BJ (cell line): ENCODE results near the gene CCDC183. TPM values are rescaled to one million over a fixed set of nuclear protein-coding genes. Genes with fewer than 3 reads are reported as not detected.

ENCODE experiments used
- CTCF ChIA-PET: fragments of 350-600 bp; formaldehyde crosslinking; extraction: SDS; loops from one replicate; lab custom pipeline; 2021; ENCODE audit warnings: antibody characterized with exemption, inconsistent platforms; lab: Yijun Ruan, JAX
- POLR2A ChIA-PET: fragments of 300-600 bp; sonication (Branson Sonifier 250); formaldehyde crosslinking; extraction: SDS; loops from one replicate; lab custom pipeline; 2021; ENCODE audit warnings: antibody characterized with exemption; lab: Charles Lee
- DNase-seq: peaks from one replicate; pipeline ENCODE4 v3.0.0-alpha.2; 2011; ENCODE audit warnings: low read depth
- H3K27me3 ChIP-seq: 2 replicates; pipeline ENCODE4 v1.6.0; 2011; ENCODE audit warnings: low read length; ENCODE audit not compliant: control insufficient read depth, insufficient read depth
- H3K36me3 ChIP-seq: 2 replicates; pipeline ENCODE4 v1.5.1; 2011; ENCODE audit warnings: low read length; ENCODE audit not compliant: control insufficient read depth, insufficient read depth
- H3K4me3 ChIP-seq: 2 replicates; pipeline ENCODE4 v1.5.1; 2011; ENCODE audit warnings: low read depth, mild to moderate bottlenecking, control low read depth, low read length
- CTCF ChIP-seq: IDR thresholded peaks from 2 replicates; pipeline ENCODE4 v1.5.1; 2011; ENCODE audit warnings: low read depth, mild to moderate bottlenecking, control low read depth, inconsistent platforms, low read length, moderate library complexity; ENCODE audit not compliant: insufficient read depth
- polyA plus RNA-seq: library from polyadenylated mRNA; depleted of rRNA; stranded (reverse); fragments of >200 nt; gene quantifications from 2 replicates; pipeline ENCODE4 v1.2.3, GENCODE V29; 2011; rRNA removed
- small RNA-seq: library from RNA; depleted of rRNA; stranded (forward); fragments of <200 nt; gene quantifications from one replicate; pipeline ENCODE3, GENCODE V24; 2012; ENCODE audit warnings: low replicate concordance, low read depth; ENCODE audit not compliant: insufficient read length

CCDC183 gene
- polyA plus RNA-seq, 1 experiment, result 0.20 TPM

GRCh38 chr9:136856541-136857141, 60.5 kb downstream of the CCDC183 start:
- no peak overlapping the region for H3K4me3 ChIP-seq
- CTCF ChIA-PET, result interaction anchor here (0.6 to 0.9 kb wide), 2 partner anchors 14 to 192 kb away, joined by 3 read pairs; partner anchors contain the start of gene AJM1
- no peak for TF ChIP-seq CTCF
- no peaks in the 10 kb centered on the region for H3K27me3 ChIP-seq
- peaks cover 11% of the 10 kb centered on the region for H3K36me3 ChIP-seq
- POLR2A ChIA-PET, result no interaction called here
- no peak for DNase-seq

GRCh38 chr9:136857166-136857565, 61.0 kb downstream of the CCDC183 start:
- H3K4me3 ChIP-seq, result no peak overlapping the region
- ChIA-PET CTCF (interaction anchor here (0.6 kb wide), 1 partner anchor 192 kb away, joined by 3 read pairs; no protein-coding TSS in a partner anchor), POLR2A (no interaction called here)
- no peaks in the 10 kb centered on the region for H3K27me3 ChIP-seq
- DNase-seq, result no peak
- peaks cover 15% of the 10 kb centered on the region for H3K36me3 ChIP-seq
- no peak for TF ChIP-seq CTCF

Small RNAs within 50 kb of the gene (small RNA-seq; reads per million reads assigned to genes)
- not detected for gene AL355987.2
- not detected for gene ATP6V1G1P3
- not detected for gene MIR4292
- gene MIR6722, result not detected

Other genes with a start within 250 kb of the CCDC183 start
- 13.8 and 26.9 TPM in 2 replicates for gene EGFL7, start 133.4 kb upstream of the CCDC183 start, polyA plus RNA-seq
- gene AGPAT2, start 108.9 kb upstream of the CCDC183 start, polyA plus RNA-seq, result 48.3 and 68.3 TPM in 2 replicates
- gene DIPK1B, start 83.8 kb upstream of the CCDC183 start, polyA plus RNA-seq, result 0.17 and 0.42 TPM in 2 replicates
- gene LCN10, start 53.4 kb upstream of the CCDC183 start, polyA plus RNA-seq, result not detected in 2 replicates
- gene LCN6, start 47.8 kb upstream of the CCDC183 start, polyA plus RNA-seq, result not detected in 2 replicates
- gene LCN8, start 38.1 kb upstream of the CCDC183 start, polyA plus RNA-seq, result not detected in 2 replicates
- not detected in 2 replicates for gene LCN15, start 31.8 kb upstream of the CCDC183 start, polyA plus RNA-seq
- 51.5 and 62.5 TPM in 2 replicates for gene TMEM141, start 5.0 kb upstream of the CCDC183 start, polyA plus RNA-seq
- 36.7 and 60.2 TPM in 2 replicates for gene RABL6, start 11.6 kb downstream of the CCDC183 start, polyA plus RNA-seq
- gene AJM1, start 46.1 kb downstream of the CCDC183 start, polyA plus RNA-seq, result 0.86 and 1.0 TPM in 2 replicates
- 116 and 233 TPM in 2 replicates for gene PHPT1, start 53.1 kb downstream of the CCDC183 start, polyA plus RNA-seq
- gene MAMDC4, start 56.0 kb downstream of the CCDC183 start, polyA plus RNA-seq, result 0.86 and 1.6 TPM in 2 replicates
- 513 and 672 TPM in 2 replicates for gene EDF1, start 70.0 kb downstream of the CCDC183 start, polyA plus RNA-seq
- 9.6 and 13.6 TPM in 2 replicates for gene TRAF2, start 90.2 kb downstream of the CCDC183 start, polyA plus RNA-seq
- 46.9 and 71.9 TPM in 2 replicates for gene FBXW5, start 148.4 kb downstream of the CCDC183 start, polyA plus RNA-seq
- 0.48 and 0.60 TPM in 2 replicates for gene C8G, start 148.9 kb downstream of the CCDC183 start, polyA plus RNA-seq
- 0.36 and 0.40 TPM in 2 replicates for gene LCN12, start 155.9 kb downstream of the CCDC183 start, polyA plus RNA-seq
- gene PTGDS, start 181.2 kb downstream of the CCDC183 start, polyA plus RNA-seq, result 0.31 and 0.58 TPM in 2 replicates
- gene LCNL1, start 186.7 kb downstream of the CCDC183 start, polyA plus RNA-seq, result 0.01 and 0.06 TPM in 2 replicates
- 10.3 and 11.8 TPM in 2 replicates for gene PAXX, start 196.1 kb downstream of the CCDC183 start, polyA plus RNA-seq
- 3.9 and 4.0 TPM in 2 replicates for gene CLIC3, start 200.2 kb downstream of the CCDC183 start, polyA plus RNA-seq
- gene ABCA2, start 231.9 kb downstream of the CCDC183 start, polyA plus RNA-seq, result 8.7 and 16.0 TPM in 2 replicates
- not detected in 2 replicates for gene FUT7, start 235.8 kb downstream of the CCDC183 start, polyA plus RNA-seq
- 21.8 and 31.9 TPM in 2 replicates for gene NPDC1, start 249.8 kb downstream of the CCDC183 start, polyA plus RNA-seq